ENCODE measurements around the gene CCDC88A.

- no peak for TF ChIP-seq CTCF (IDR thresholded peaks at IDR 0.05)
- TF ChIP-seq PHF8 (IDR thresholded peaks at IDR 0.05; ENCODE audit: borderline replicate concordance, low read depth): no peak
- no peak for TF ChIP-seq POLR2AphosphoS2 (conservative IDR thresholded peaks at IDR 0.05; ENCODE audit: low read length)
- TF ChIP-seq POLR2A (IDR thresholded peaks at IDR 0.05; ENCODE audit: low read length): no peak
- no peak for TF ChIP-seq MAZ (IDR thresholded peaks at IDR 0.05; ENCODE audit: borderline replicate concordance, low read depth, low read length)
- TF ChIP-seq CHD4 (IDR thresholded peaks at IDR 0.05; ENCODE audit: borderline replicate concordance): no peak
- no peak for TF ChIP-seq REST (IDR thresholded peaks at IDR 0.05)
- TF ChIP-seq USF2 (IDR thresholded peaks at IDR 0.05): no peak
- TF ChIP-seq GATA3 (IDR thresholded peaks at IDR 0.05; ENCODE audit: borderline replicate concordance): no peak
- no peak for TF ChIP-seq CBX2 (IDR thresholded peaks at IDR 0.05; ENCODE audit: borderline replicate concordance, low read depth)
- no peak for TF ChIP-seq RFX5 (IDR thresholded peaks at IDR 0.05)
- no peak for TF ChIP-seq RCOR1 (IDR thresholded peaks at IDR 0.05; ENCODE audit: low read depth, low read length)
- no peak for TF ChIP-seq ZFP36 (IDR thresholded peaks at IDR 0.05; ENCODE audit: borderline replicate concordance, partially characterized antibody)
- TF ChIP-seq JUN (IDR thresholded peaks at IDR 0.05): no peak
Measured at GRCh38 chr2:55301277-55301676, 118.4 kb downstream of the CCDC88A start.
